ENCODE data around the gene HTATSF1. TPM values are rescaled to one million over a fixed set of nuclear protein-coding genes. Genes with fewer than 3 reads are reported as not detected.

Gene HTATSF1
- total RNA-seq, 1 donor from 2014 or later = 52.1 TPM

GRCh38 chrX:136523770-136524169 lies 26.4 kb downstream of the HTATSF1 start:
- H3K36me3 Mint-ChIP-seq (ENCODE audit: unreplicated experiment) = no peaks in the 10 kb centered on the region
- no peak for DNase-seq
- no peak overlapping the region for H3K4me3 Mint-ChIP-seq (ENCODE audit: unreplicated experiment)
- H3K4me1 Mint-ChIP-seq (ENCODE audit: low read depth, unreplicated experiment) = no peaks in the 10 kb centered on the region
- no peaks in the 10 kb centered on the region for H3K9me3 Mint-ChIP-seq (ENCODE audit: unreplicated experiment)
- no peak overlapping the region for H3K27ac Mint-ChIP-seq (ENCODE audit: unreplicated experiment)
- no peak for TF ChIP-seq CTCF (IDR thresholded peaks at IDR 0.05; ENCODE audit: partially characterized antibody, unreplicated experiment)
- H3K27me3 Mint-ChIP-seq (ENCODE audit: unreplicated experiment) = no peaks in the 10 kb centered on the region

- DNase-seq = no peak
- no peak for TF ChIP-seq CTCF (IDR thresholded peaks at IDR 0.05; ENCODE audit: partially characterized antibody, unreplicated experiment)
- Mint-ChIP-seq H3K27me3 (ENCODE audit: unreplicated experiment) (no peaks in the 10 kb centered on the region), H3K27ac (ENCODE audit: unreplicated experiment) (no peak overlapping the region), H3K4me3 (ENCODE audit: unreplicated experiment) (no peak overlapping the region), H3K9me3 (ENCODE audit: unreplicated experiment) (peaks cover 2% of the 10 kb centered on the region), H3K4me1 (ENCODE audit: low read depth, unreplicated experiment) (no peaks in the 10 kb centered on the region), H3K36me3 (ENCODE audit: unreplicated experiment) (no peaks in the 10 kb centered on the region)
Observed at GRCh38 chrX:136525738-136526606, 28.6 kb downstream of the HTATSF1 start.

- H3K4me1 Mint-ChIP-seq (ENCODE audit: low read depth, unreplicated experiment) = no peaks in the 10 kb centered on the region
- H3K9me3 Mint-ChIP-seq (ENCODE audit: unreplicated experiment) = peaks cover 2% of the 10 kb centered on the region
- DNase-seq = no peak
- H3K27ac Mint-ChIP-seq (ENCODE audit: unreplicated experiment) = no peak overlapping the region
- TF ChIP-seq CTCF (IDR thresholded peaks at IDR 0.05; ENCODE audit: partially characterized antibody, unreplicated experiment) = no peak
- no peaks in the 10 kb centered on the region for H3K27me3 Mint-ChIP-seq (ENCODE audit: unreplicated experiment)
- H3K36me3 Mint-ChIP-seq (ENCODE audit: unreplicated experiment) = no peaks in the 10 kb centered on the region
- no peak overlapping the region for H3K4me3 Mint-ChIP-seq (ENCODE audit: unreplicated experiment)
Observed at GRCh38 chrX:136528645-136529315, 31.4 kb downstream of the HTATSF1 start.

GRCh38 chrX:136529795-136530194 lies 32.4 kb downstream of the HTATSF1 start:
- no peak for DNase-seq
- H3K27me3 Mint-ChIP-seq (ENCODE audit: unreplicated experiment) = no peaks in the 10 kb centered on the region
- no peak for TF ChIP-seq CTCF (IDR thresholded peaks at IDR 0.05; ENCODE audit: partially characterized antibody, unreplicated experiment)
- H3K4me3 Mint-ChIP-seq (ENCODE audit: unreplicated experiment) = no peak overlapping the region
- no peaks in the 10 kb centered on the region for H3K4me1 Mint-ChIP-seq (ENCODE audit: low read depth, unreplicated experiment)
- no peak overlapping the region for H3K27ac Mint-ChIP-seq (ENCODE audit: unreplicated experiment)
- no peaks in the 10 kb centered on the region for H3K36me3 Mint-ChIP-seq (ENCODE audit: unreplicated experiment)
- peaks cover 2% of the 10 kb centered on the region for H3K9me3 Mint-ChIP-seq (ENCODE audit: unreplicated experiment)

GRCh38 chrX:136531951-136532350 lies 34.6 kb downstream of the HTATSF1 start, which contains the start of gene VGLL1:
TSS of gene VGLL1 (plus strand) at chrX:136532215. CDS start at chrX:136536021, 3,806 bp downstream.
- Mint-ChIP-seq H3K36me3 (ENCODE audit: unreplicated experiment) (no peaks in the 10 kb centered on the region), H3K4me1 (ENCODE audit: low read depth, unreplicated experiment) (no peaks in the 10 kb centered on the region), H3K4me3 (ENCODE audit: unreplicated experiment) (no peak within 1 kb of the TSS), H3K27me3 (ENCODE audit: unreplicated experiment) (no peaks in the 10 kb centered on the region), H3K27ac (ENCODE audit: unreplicated experiment) (no peak within 1 kb of the TSS), H3K9me3 (ENCODE audit: unreplicated experiment) (peaks cover 2% of the 10 kb centered on the region)
- TF ChIP-seq CTCF (IDR thresholded peaks at IDR 0.05; ENCODE audit: partially characterized antibody, unreplicated experiment) = no peak
- DNase-seq = no peak
